HFFc6 (cell line): ENCODE measurements around the gene C1orf167. TPM values are rescaled to one million over a fixed set of nuclear protein-coding genes. Genes with fewer than 3 reads are reported as not detected.
"Not testable (repeated sequence)": the region's sequence is repeated elsewhere in the genome, so short reads cannot be mapped to it uniquely, and the experiment has no call there.

Experiments used
- DNase-seq: peaks from one replicate; pipeline ENCODE4 v3.0.0-alpha.2; 2018
- H3K27ac Mint-ChIP-seq: 2 replicates; pipeline ENCODE4 v1.8.0; 2020; ENCODE audit warnings: mild to moderate bottlenecking, mixed read lengths
- H3K27me3 Mint-ChIP-seq: 2 replicates; pipeline ENCODE4 v1.8.0; 2021; ENCODE audit warnings: mild to moderate bottlenecking, moderate library complexity, mixed read lengths; ENCODE audit not compliant: insufficient read depth
- H3K36me3 Mint-ChIP-seq: 2 replicates; pipeline ENCODE4 v1.8.0; 2021; ENCODE audit warnings: low read depth, mixed read lengths
- H3K4me1 Mint-ChIP-seq: 2 replicates; pipeline ENCODE4 v1.8.0; 2020; ENCODE audit warnings: low read depth, mixed read lengths
- H3K4me3 Mint-ChIP-seq: 2 replicates; pipeline ENCODE4 v1.8.0; 2020; ENCODE audit warnings: mild to moderate bottlenecking, moderate library complexity, mixed read lengths
- H3K9me3 Mint-ChIP-seq: 2 replicates; pipeline ENCODE4 v1.8.0; 2020; ENCODE audit warnings: mild to moderate bottlenecking, mixed read lengths
- total RNA-seq, 6 experiments: library from RNA; stranded (reverse); fragmentation: NEBNext Ultra II Directional; extraction: Animal tissue kit (Norgen Biotek cat#: 25700); gene quantifications; 2 replicates in 1 of 6; 3 replicates in 5 of 6; pipeline ENCODE4 v1.2.3, GENCODE V29; 2021
- TF ChIP-seq, protein P1 (sequence below): fragments of 200-600 bp; sonication (generic); IDR thresholded peaks from 2 replicates; pipeline ENCODE4 v1.5.0; 2021; ENCODE audit warnings: antibody characterized with exemption, mild to moderate bottlenecking

The C1orf167 gene
- total RNA-seq, 6 experiments from 2014 or later: 0.23 to 0.59 (median 0.38) TPM; not detected in 2

DNA sequence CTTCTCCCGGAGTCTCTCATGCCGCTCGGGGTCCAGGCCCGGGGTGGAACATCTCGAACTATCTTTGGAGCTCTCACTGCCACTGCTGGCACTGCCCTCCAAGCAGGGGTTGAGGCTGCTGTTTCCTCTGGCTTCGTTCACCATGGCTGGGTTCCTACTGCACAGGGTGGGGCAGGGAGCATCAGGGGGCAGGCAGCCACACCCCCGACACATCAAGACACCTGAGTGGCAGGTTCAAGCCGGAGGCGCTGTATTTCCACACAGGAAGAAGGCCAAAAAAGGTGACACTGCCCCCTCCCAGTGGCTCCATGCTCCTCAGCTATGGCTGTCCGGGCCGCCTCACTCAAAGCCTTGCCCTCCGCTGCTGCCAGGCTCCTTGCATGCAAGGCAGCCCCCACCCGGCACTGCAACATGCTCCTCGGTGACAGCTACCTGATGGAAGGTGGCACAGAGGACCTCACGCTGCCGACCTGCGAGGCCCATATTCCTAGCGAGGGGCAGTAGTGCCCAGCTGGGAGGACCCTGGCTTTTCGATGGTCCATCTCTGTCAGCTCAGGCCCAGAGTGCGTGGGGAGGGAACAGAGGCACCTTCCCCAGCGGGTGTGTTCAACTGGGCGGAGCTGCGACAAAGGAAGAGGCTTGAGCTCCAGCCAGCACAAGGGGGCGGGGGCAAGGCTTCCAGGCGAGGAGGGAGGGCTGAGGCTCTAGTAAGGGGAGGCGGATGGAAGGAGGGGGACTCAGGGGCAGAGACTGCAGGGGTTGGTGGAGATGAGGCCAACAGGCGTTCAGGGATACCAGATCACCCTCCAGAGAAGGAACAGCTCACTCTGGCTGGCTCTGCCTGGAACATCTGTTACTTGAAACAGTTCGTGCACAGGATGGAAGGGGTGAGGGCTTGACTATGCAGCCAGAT, 41.2 kb downstream of the C1orf167 start:
- H3K4me1 Mint-ChIP-seq: peaks cover 58% of the 10 kb centered on the region
- peaks cover 4% of the 10 kb centered on the region; the same call in 1 of the 2 replicates for H3K27me3 Mint-ChIP-seq
- TF ChIP-seq, protein P1, sequence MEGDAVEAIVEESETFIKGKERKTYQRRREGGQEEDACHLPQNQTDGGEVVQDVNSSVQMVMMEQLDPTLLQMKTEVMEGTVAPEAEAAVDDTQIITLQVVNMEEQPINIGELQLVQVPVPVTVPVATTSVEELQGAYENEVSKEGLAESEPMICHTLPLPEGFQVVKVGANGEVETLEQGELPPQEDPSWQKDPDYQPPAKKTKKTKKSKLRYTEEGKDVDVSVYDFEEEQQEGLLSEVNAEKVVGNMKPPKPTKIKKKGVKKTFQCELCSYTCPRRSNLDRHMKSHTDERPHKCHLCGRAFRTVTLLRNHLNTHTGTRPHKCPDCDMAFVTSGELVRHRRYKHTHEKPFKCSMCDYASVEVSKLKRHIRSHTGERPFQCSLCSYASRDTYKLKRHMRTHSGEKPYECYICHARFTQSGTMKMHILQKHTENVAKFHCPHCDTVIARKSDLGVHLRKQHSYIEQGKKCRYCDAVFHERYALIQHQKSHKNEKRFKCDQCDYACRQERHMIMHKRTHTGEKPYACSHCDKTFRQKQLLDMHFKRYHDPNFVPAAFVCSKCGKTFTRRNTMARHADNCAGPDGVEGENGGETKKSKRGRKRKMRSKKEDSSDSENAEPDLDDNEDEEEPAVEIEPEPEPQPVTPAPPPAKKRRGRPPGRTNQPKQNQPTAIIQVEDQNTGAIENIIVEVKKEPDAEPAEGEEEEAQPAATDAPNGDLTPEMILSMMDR: peak; percentile 14; the same call in 1 of the 2 replicates
- H3K36me3 Mint-ChIP-seq: peaks cover 5% of the 10 kb centered on the region; the same call in 1 of the 2 replicates
- peak overlapping the region; percentile 100 for H3K4me3 Mint-ChIP-seq
- peak overlapping the region; percentile 97 for H3K27ac Mint-ChIP-seq
- DNase-seq: peak; percentile 92
- no peaks in the 10 kb centered on the region for H3K9me3 Mint-ChIP-seq

DNA sequence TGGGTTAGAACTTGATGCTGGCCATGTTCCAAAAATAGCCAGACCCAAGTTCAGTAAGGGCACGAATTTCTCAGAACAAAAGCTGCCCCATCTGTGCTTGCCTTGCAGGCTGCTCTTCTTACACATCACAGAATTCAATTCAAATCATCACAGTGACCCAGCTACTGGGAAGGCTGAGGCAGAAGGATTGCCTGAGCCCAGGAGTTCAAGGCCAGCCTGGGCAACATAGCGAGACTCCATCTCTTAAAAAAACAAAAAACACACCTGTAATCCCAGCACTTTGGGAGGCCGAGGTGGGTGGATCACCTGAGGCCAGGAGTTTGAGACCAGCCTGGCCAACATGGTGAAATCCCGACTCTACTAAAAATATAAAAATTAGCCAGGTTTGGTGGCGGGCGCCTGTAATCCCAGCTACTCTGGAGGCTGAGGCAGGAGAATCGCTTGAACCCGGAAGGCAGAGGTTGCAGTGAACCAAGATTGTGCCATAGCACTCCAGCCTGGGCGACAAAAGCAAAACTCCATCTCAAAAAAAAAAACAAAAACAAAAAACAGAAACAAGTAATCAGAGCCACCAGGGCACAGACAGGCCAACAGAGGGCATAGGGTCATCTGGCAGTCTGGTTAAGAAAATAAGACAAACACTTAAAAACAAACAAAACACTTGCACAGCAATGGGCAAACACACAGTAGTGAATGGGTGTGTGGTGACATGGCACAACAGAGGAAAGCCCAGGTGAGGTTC, 42.1 kb downstream of the C1orf167 start:
- H3K4me1 Mint-ChIP-seq: peaks cover 63% of the 10 kb centered on the region
- H3K27me3 Mint-ChIP-seq, H3K9me3 Mint-ChIP-seq, DNase-seq, H3K36me3 Mint-ChIP-seq: not testable (repeated sequence)
- peak overlapping the region; percentile 100 for H3K4me3 Mint-ChIP-seq
- peak overlapping the region; percentile 97 for H3K27ac Mint-ChIP-seq

DNA sequence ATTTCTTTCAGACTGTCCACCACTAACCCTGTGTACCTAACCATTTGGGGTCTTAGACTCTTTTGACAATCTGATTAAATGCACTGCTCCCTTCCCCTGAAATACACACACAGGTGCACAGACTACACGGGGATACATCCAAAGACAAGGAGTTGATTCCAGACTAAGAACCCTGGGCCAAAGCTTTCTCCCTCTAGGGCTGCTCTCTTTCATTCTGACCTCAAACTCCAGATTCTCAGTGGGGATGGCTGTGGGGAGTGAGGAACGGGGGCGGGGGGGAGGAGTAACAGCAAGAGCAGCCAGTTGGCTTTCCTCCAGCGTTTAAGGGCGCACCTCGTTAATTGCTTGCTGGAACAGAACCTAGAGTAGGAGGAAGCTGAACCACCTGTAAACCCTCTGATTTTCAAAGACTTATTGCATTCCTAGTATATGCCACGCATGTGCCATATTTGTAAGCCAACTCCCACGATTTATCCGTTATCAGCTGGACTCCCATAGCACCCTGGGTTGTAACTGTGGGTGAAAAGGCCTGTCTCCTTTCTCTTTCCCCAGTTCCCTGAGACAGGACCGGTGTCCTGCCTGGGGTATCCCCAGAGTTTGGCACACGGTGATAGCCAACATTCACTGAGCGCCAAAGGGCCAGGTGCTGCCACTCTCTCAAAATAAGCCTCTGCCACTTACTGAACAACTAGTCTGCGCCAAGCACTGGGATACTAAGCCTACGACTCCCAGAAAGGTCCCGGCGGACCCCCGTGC, 42.9 kb downstream of the C1orf167 start:
- H3K27ac Mint-ChIP-seq: peak overlapping the region; percentile 97
- H3K9me3 Mint-ChIP-seq: no peaks in the 10 kb centered on the region
- peaks cover 63% of the 10 kb centered on the region for H3K4me1 Mint-ChIP-seq
- peaks cover 4% of the 10 kb centered on the region; the same call in 1 of the 2 replicates for H3K27me3 Mint-ChIP-seq
- H3K4me3 Mint-ChIP-seq: peak overlapping the region; percentile 100
- DNase-seq: no peak
- H3K36me3 Mint-ChIP-seq: peaks cover 12% of the 10 kb centered on the region; the same call in 1 of the 2 replicates
- TF ChIP-seq, protein P1: no peak

DNA sequence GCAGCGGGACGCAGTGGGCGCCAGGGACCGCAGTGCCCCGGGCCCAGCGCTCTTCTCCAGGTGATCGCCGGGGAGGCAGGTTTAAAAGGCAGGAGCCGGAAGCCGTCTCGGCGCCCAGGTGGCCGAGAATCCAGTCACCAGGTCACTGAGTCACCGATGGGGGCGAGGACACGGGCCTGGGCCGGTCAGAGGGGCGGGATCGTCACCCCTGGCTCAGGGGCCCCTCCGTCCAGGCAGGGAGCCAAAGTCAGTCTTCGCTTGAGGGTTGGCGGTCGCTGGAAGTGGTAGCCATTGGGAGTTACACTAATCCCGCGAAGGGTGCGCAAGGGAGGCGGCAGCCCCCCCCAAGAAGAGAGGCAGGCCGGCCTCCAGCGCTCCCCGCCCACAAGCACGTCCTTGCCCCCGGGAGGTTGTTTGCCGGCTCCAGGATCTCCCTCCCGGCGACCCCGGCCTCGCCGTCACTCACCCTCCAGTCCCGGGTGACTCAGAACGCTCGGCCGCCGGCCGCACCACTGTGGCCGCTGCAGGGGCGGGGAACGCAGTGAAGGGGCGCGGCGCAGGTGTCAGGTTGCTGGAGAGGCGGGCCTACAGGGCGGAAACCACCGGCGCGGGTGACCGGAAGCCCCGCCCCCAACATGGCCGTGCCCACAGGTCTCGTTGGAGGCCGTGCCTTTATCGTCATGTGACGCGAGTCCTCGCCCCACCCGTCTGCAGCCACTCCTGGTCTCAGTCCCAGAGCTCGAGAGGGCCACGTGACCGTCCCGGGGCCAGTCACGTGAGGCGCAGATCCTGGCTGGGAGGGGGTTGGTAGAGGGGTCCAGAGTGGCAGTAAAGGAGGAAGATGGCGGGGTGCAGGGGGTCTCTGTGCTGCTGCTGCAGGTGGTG, 43.7 kb downstream of the C1orf167 start, which contains the start of the genes CLCN6 and MTHFR:
CLCN6 (plus strand) TSS at position 770 of the 885 bp plus-strand sequence; CDS start at position 842, 72 bp downstream.
MTHFR (minus strand) TSS at position 543 of the 885 bp plus-strand sequence. CDS start 2,848 bp downstream, outside the sequence.
- Mint-ChIP-seq H3K36me3 (peaks cover 12% of the 10 kb centered on the region; the same call in 1 of the 2 replicates), H3K4me3 (peak within 1 kb of the TSS; percentile 100), H3K9me3 (no peaks in the 10 kb centered on the region)

More for the DNA sequence above, 43.7 kb downstream of the C1orf167 start, which contains the start of the genes CLCN6 and MTHFR:
- H3K4me1 Mint-ChIP-seq: peaks cover 63% of the 10 kb centered on the region
- peak within 1 kb of the TSS; percentile 97 for H3K27ac Mint-ChIP-seq
- peak; percentile 99 for DNase-seq
- H3K27me3 Mint-ChIP-seq: peaks cover 4% of the 10 kb centered on the region; the same call in 1 of the 2 replicates
- TF ChIP-seq, protein P1: no peak
